Measurements from ENCODE around the gene ENTPD8. TPM values are rescaled to one million over a fixed set of nuclear protein-coding genes. Genes with fewer than 3 reads are reported as not detected.

Gene ENTPD8
- total and polyA plus RNA-seq, 2 of the 13 experiments (the other 11 are each of a cell fraction or from before 2014, with no cell fraction given): 0.26 to 0.44 TPM

DNA sequence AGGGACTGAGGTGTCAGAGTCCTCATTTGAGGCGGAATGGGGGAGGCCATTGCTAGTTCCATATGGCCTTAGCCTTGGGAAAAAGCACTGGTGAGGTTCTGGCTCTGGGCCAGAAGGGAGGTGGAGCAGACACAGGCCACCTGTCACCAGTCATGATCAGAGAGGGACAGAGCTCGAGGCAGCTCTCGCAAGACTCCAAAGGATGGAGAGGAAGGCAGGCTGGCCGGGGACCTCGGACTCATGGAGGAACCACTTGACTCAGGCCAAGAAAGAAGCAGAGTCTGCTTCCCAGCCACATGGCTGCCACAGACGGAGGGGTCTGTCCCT lies 47.1 kb upstream of the ENTPD8 start:
- peak overlapping the region in 1 of 3 experiments; percentile 12; a peak in 1 of 6 replicates for H3K4me3 ChIP-seq (replicated peaks in 1 of 3; ENCODE audit: insufficient read depth in 1 of 3, low read depth in 2 of 3, low read length in 3 of 3)
- DNase-seq (ENCODE audit: low spot score) (no peak), ATAC-seq (no peak), FAIRE-seq (no peak)
- H3K36me3 ChIP-seq (replicated peaks in 1 of 2; ENCODE audit: control insufficient read depth in 1 of 2, insufficient read depth in 2 of 2, low read length in 2 of 2): no peaks in the 10 kb centered on the region
- H2AFZ ChIP-seq (ENCODE audit: low read length): no peak overlapping the region
- H3K27me3 ChIP-seq (ENCODE audit: control insufficient read depth in 1 of 2, insufficient read depth in 2 of 2, low read length in 2 of 2): peaks cover 10 to 51% of the 10 kb centered on the region in 2 experiments
- H3K27ac ChIP-seq (ENCODE audit: extremely low read length, insufficient read depth, low read length): no peak overlapping the region
- peak; percentile 58; the same call in 1 of the 2 replicates for TF ChIP-seq ZNF768 (CRISPR knock-in tag; IDR thresholded peaks at IDR 0.05)
- no peak for TF ChIP-seq HIVEP1 (CRISPR knock-in tag; IDR thresholded peaks at IDR 0.05)
- no peaks in the 10 kb centered on the region for H3K79me2 ChIP-seq (ENCODE audit: insufficient read depth, low read length)
- no peak overlapping the region for H3K9ac ChIP-seq (ENCODE audit: insufficient read depth, low read depth, low read length)
- POLR2A ChIA-PET: no interaction called here
- intact Hi-C loops (cut with micrococcal nuclease; ENCODE audit: unreplicated experiment): no loop called here
- peak overlapping the region; percentile 24; the same call in 1 of the 2 replicates for H3K4me2 ChIP-seq (ENCODE audit: low read depth, low read length)
- no TSS peak for BruUV-seq (replicated peaks)
- WGBS (ENCODE audit: low lambda C conversion rate): 46% methylated on average over 3 of the region's 6 CpGs
- no peaks in the 10 kb centered on the region for H3K9me3 ChIP-seq (ENCODE audit: low read length)
- H3K4me1 ChIP-seq (ENCODE audit: insufficient read depth, low read length): peaks cover 30% of the 10 kb centered on the region
- in situ Hi-C loops (cut with HindIII; ENCODE audit: extremely low pct_ligation_motif_present, low pct_unique_long_range_greater_than_20kb): no loop called here
- CTCF ChIA-PET (ENCODE audit: low intra/inter-chr PET ratio, low total read pairs): no interaction called here
- no peaks in the 10 kb centered on the region for H4K20me1 ChIP-seq (ENCODE audit: insufficient read depth, low read length)

DNA sequence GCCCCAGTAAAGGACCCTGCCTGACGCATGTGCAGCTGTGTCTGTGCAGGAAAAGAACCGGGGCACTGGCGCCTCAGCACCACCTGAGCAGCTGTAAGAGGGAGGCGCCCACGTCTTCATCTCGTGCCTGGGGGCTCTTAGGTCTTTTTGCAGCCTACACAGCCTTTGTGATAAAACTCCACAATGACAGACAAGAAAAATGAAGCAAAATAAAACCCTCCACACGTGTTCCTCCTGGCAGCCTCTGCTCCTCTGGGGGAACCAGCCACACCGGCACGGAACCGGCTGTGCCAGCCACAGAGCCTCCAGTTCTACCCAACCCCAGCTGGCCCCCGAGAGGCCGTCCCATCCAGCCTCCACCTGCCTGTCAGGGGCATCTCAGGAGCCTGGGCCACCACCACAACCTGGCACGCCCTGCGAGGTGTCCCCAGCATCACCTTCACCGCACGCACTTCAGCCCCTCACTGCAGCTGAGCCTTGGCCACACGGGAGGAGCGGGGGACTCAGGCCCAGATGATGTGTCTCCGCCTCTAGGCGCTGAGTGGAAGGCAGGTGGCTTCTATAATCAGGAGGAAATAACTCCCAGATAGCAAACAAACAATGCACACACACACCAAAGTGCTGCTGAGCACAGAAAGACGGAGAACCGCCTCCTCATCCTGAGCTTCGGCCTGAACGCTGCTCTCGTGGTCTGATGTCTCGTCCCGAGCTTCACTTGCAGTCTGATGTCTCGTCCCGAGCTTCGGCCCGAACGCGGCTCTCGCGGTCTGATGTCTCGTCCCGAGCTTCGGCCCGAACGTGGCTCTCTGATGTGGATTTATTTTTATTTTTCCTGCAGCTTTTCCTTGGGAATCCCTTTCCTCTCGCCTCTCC lies 46.5 kb upstream of the ENTPD8 start:
- DNase-seq (ENCODE audit: low spot score) (no peak), ATAC-seq (peak; percentile 20; the same call in 2 of the 3 replicates), FAIRE-seq (no peak)
- BruUV-seq (replicated peaks): no TSS peak
- Histone ChIP-seq H4K20me1 (ENCODE audit: insufficient read depth, low read length) (no peaks in the 10 kb centered on the region), H3K9ac (ENCODE audit: insufficient read depth, low read depth, low read length) (no peak overlapping the region), H3K27ac (ENCODE audit: extremely low read length, insufficient read depth, low read length) (no peak overlapping the region), H3K36me3 (replicated peaks in 1 of 2; ENCODE audit: control insufficient read depth in 1 of 2, insufficient read depth in 2 of 2, low read length in 2 of 2) (no peaks in the 10 kb centered on the region), H3K4me3 (replicated peaks in 1 of 3; ENCODE audit: insufficient read depth in 1 of 3, low read depth in 2 of 3, low read length in 3 of 3) (peak overlapping the region in 1 of 3 experiments; percentile 12; a peak in 1 of 6 replicates), H3K79me2 (ENCODE audit: insufficient read depth, low read length) (no peaks in the 10 kb centered on the region), H2AFZ (ENCODE audit: low read length) (no peak overlapping the region), H3K27me3 (ENCODE audit: control insufficient read depth in 1 of 2, insufficient read depth in 2 of 2, low read length in 2 of 2) (peaks cover 10 to 51% of the 10 kb centered on the region in 2 experiments), H3K4me2 (ENCODE audit: low read depth, low read length) (peak overlapping the region; percentile 24; the same call in 1 of the 2 replicates), H3K4me1 (ENCODE audit: insufficient read depth, low read length) (peaks cover 31% of the 10 kb centered on the region), H3K9me3 (ENCODE audit: low read length) (no peaks in the 10 kb centered on the region)
- WGBS (ENCODE audit: low lambda C conversion rate): 31% methylated on average over 31 of the region's 41 CpGs
- ChIA-PET CTCF (ENCODE audit: low intra/inter-chr PET ratio, low total read pairs) (no interaction called here), POLR2A (no interaction called here)
- in situ Hi-C loops (cut with HindIII; ENCODE audit: extremely low pct_ligation_motif_present, low pct_unique_long_range_greater_than_20kb) (no loop called here), intact Hi-C loops (cut with micrococcal nuclease; ENCODE audit: unreplicated experiment) (no loop called here)
- TF ChIP-seq JUNB (CRISPR knock-in tag; IDR thresholded peaks at IDR 0.05; ENCODE audit: borderline replicate concordance): no peak
- no peak for TF ChIP-seq SMARCC2 (IDR thresholded peaks at IDR 0.05)
- TF ChIP-seq RFX3 (CRISPR knock-in tag; IDR thresholded peaks at IDR 0.05): no peak
- TF ChIP-seq, protein P1, sequence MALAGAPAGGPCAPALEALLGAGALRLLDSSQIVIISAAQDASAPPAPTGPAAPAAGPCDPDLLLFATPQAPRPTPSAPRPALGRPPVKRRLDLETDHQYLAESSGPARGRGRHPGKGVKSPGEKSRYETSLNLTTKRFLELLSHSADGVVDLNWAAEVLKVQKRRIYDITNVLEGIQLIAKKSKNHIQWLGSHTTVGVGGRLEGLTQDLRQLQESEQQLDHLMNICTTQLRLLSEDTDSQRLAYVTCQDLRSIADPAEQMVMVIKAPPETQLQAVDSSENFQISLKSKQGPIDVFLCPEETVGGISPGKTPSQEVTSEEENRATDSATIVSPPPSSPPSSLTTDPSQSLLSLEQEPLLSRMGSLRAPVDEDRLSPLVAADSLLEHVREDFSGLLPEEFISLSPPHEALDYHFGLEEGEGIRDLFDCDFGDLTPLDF (CRISPR knock-in tag; IDR thresholded peaks at IDR 0.05): no peak
- TF ChIP-seq, protein P2, sequence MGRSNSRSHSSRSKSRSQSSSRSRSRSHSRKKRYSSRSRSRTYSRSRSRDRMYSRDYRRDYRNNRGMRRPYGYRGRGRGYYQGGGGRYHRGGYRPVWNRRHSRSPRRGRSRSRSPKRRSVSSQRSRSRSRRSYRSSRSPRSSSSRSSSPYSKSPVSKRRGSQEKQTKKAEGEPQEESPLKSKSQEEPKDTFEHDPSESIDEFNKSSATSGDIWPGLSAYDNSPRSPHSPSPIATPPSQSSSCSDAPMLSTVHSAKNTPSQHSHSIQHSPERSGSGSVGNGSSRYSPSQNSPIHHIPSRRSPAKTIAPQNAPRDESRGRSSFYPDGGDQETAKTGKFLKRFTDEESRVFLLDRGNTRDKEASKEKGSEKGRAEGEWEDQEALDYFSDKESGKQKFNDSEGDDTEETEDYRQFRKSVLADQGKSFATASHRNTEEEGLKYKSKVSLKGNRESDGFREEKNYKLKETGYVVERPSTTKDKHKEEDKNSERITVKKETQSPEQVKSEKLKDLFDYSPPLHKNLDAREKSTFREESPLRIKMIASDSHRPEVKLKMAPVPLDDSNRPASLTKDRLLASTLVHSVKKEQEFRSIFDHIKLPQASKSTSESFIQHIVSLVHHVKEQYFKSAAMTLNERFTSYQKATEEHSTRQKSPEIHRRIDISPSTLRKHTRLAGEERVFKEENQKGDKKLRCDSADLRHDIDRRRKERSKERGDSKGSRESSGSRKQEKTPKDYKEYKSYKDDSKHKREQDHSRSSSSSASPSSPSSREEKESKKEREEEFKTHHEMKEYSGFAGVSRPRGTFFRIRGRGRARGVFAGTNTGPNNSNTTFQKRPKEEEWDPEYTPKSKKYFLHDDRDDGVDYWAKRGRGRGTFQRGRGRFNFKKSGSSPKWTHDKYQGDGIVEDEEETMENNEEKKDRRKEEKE (IDR thresholded peaks at IDR 0.05): no peak
- TF ChIP-seq PHF20 (CRISPR knock-in tag; IDR thresholded peaks at IDR 0.05): no peak
- no peak for TF ChIP-seq KLF13 (CRISPR knock-in tag; IDR thresholded peaks at IDR 0.05)
